Adrenal gland (tissue), 12 donors: ENCODE measurements around the gene TANC1. TPM values are rescaled to one million over a fixed set of nuclear protein-coding genes. Genes with fewer than 3 reads are reported as not detected.

Experiments
- DNase-seq, 7 donors: peaks; one replicate each; pipeline ENCODE4 v3.0.0-alpha.2; 2019 to 2020
- H3K27ac ChIP-seq, 5 donors: fragments of 200-600 bp; sonication (generic) in 4 of 5; 1 replicate in 3 of 5; 2 replicates in 2 of 5; pipeline versions ENCODE4 v1.5.1 to v1.8.0; 2016 to 2020; ENCODE audit warnings: mild to moderate bottlenecking in 1 of 5
- H3K27me3 ChIP-seq: fragments of 200-600 bp; 2 replicates; pipeline ENCODE4 v1.8.0; 2021
- H3K36me3 ChIP-seq, 2 donors: fragments of 200-600 bp; replicated peaks in 1 of 2; 1 replicate in 1 of 2; 2 replicates in 1 of 2; pipeline versions ENCODE4 v1.5.1 to v1.8.0; 2018 to 2022
- H3K4me1 ChIP-seq, 2 donors: fragments of 200-600 bp; replicated peaks in 1 of 2; 1 replicate in 1 of 2; 2 replicates in 1 of 2; pipeline versions ENCODE4 v1.5.1 to v1.8.0; 2018 to 2021
- H3K4me3 ChIP-seq, 4 donors: fragments of 200-600 bp; sonication (generic) in 3 of 4; one replicate each; pipeline ENCODE4 v1.5.1; 2016 to 2018
- H3K9me3 ChIP-seq, 3 donors: fragments of 200-600 bp; sonication (generic) in 1 of 3; replicated peaks in 1 of 3; 1 replicate in 2 of 3; 2 replicates in 1 of 3; pipeline versions ENCODE4 v1.5.1 to v1.8.0; 2016 to 2021
- CTCF ChIP-seq, 6 experiments: fragments of 450-650 bp in 4 of 6; fragments of 200-600 bp in 2 of 6; sonication (generic) in 1 of 6; IDR thresholded peaks; 1 replicate in 5 of 6; 2 replicates in 1 of 6; pipeline versions ENCODE4 v1.5.1 to v1.8.0; 2016 to 2021; ENCODE audit warnings: antibody characterized with exemption in 6 of 6, mild to moderate bottlenecking in 2 of 6, moderate library complexity in 1 of 6
- POLR2A ChIP-seq, 2 donors: fragments of 450-650 bp; IDR thresholded peaks; one replicate each; pipeline ENCODE4 v1.6.1; 2017; ENCODE audit warnings: antibody characterized with exemption in 2 of 2, mild to moderate bottlenecking in 2 of 2, moderate library complexity in 1 of 2
- WGBS, 4 donors: extraction: QIAGEN DNeasy Blood & Tissue Kit in 2 of 4; methylation state at CpG; one replicate each; pipeline versions ENCODE4 v1.1.5 to v1.1.7; 2013 to 2017; 5-methylcytosine and 5-hydroxymethylcytosine counted together
- intact Hi-C, 2 donors: fragments of 100-400 bp; cut with DNase I; formaldehyde crosslinking; loops; one replicate each; pipeline versions ENCODE4 v1.14.1 to v1.15.0; 2022 to 2023
- polyA plus RNA-seq, 3 donors: library from polyadenylated mRNA; stranded (reverse); fragments of 200-250 nt in 2 of 3; fragments of 350-450 nt in 1 of 3; fragmentation: Illumina TruSeq in 1 of 3; extraction: RNeasy Lipid Tissue Mini Kit (QIAGEN cat#74804) in 1 of 3; gene quantifications; one replicate each; pipeline ENCODE4 v1.2.3, GENCODE V29; 2013 to 2014
- total RNA-seq, 9 donors: library from RNA; depleted of rRNA in 4 of 9; stranded (reverse); fragments of >200 nt in 4 of 9; fragments of 120-200 nt in 1 of 9; fragmentation: NEBNext Ultra II Directional in 1 of 9; extraction: Animal tissue kit (Norgen Biotek cat#: 25700) in 1 of 9; gene quantifications; one replicate each; pipeline versions ENCODE4 v1.1.0 to v1.2.4, GENCODE V29; 2013 to 2023
- donor health status: healthy with polysubstance abuse.
- donor health status: Bipolar disorder and iron deficiency.
- donor health status: DM: yes; HTN: yes; CAD: no.
- donor health status: DM: no; HTN: no; CAD: no.
- donor health status: DM: no; HTN: no; CAD: no.
- donor health status: DM: yes; HTN: yes; CAD: no.

Gene TANC1
- total and polyA plus RNA-seq, 12 donors: 14.1 to 53.3 (median 24.8) TPM

GRCh38 chr2:158948964-158949699, 19.3 kb upstream of the TANC1 start:
- peaks cover 6 to 10% of the 10 kb centered on the region in 2 donors for H3K4me1 ChIP-seq
- 73 to 79% (median 77%) methylated on average over 6 of the region's 6 CpGs for WGBS, 4 donors
- no peak for TF ChIP-seq POLR2A (IDR thresholded peaks at IDR 0.05)
- TF ChIP-seq CTCF (IDR thresholded peaks at IDR 0.05): no peak
- DNase-seq: no peak
- no peak overlapping the region for H3K27ac ChIP-seq
- H3K9me3 ChIP-seq: no peaks in the 10 kb centered on the region
- no peak overlapping the region for H3K4me3 ChIP-seq
- H3K36me3 ChIP-seq: no peaks in the 10 kb centered on the region
- intact Hi-C loops: no loop called here
- no peaks in the 10 kb centered on the region for H3K27me3 ChIP-seq

GRCh38 chr2:158953454-158953853, 15.0 kb upstream of the TANC1 start:
- Histone ChIP-seq H3K27ac (peak overlapping the region in 1 of 5 donors; percentile 43), H3K4me3 (no peak overlapping the region), H3K36me3 (no peaks in the 10 kb centered on the region), H3K9me3 (no peaks in the 10 kb centered on the region), H3K4me1 (peaks cover 8 to 12% of the 10 kb centered on the region in 2 donors), H3K27me3 (no peaks in the 10 kb centered on the region)
- 44 to 60% (median 52%) methylated on average over 4 of the region's 4 CpGs for WGBS, 4 donors
- intact Hi-C loops: loop anchor here (10.0 kb wide), 1 partner anchor 49 kb away; no protein-coding TSS in a partner anchor
- no peak for DNase-seq
- TF ChIP-seq CTCF (IDR thresholded peaks at IDR 0.05): no peak
- no peak for TF ChIP-seq POLR2A (IDR thresholded peaks at IDR 0.05)

- peak; percentile 68 to 90 (median 82) for DNase-seq
- Histone ChIP-seq H3K9me3 (no peaks in the 10 kb centered on the region), H3K4me1 (peaks cover 8 to 12% of the 10 kb centered on the region in 2 donors), H3K36me3 (no peaks in the 10 kb centered on the region), H3K27me3 (no peaks in the 10 kb centered on the region), H3K27ac (peak overlapping the region in 3 of 5 donors; percentile 26 to 43 (median 43)), H3K4me3 (no peak overlapping the region)
- TF ChIP-seq CTCF (IDR thresholded peaks at IDR 0.05) (no peak), POLR2A (IDR thresholded peaks at IDR 0.05) (peak in 1 of 2 donors; percentile 8)
- WGBS, 4 donors: 16 to 26% (median 18%) methylated on average over 5 of the region's 5 CpGs
- intact Hi-C loops: loop anchor here (10.0 kb wide), 1 partner anchor 49 kb away; no protein-coding TSS in a partner anchor
Observed at GRCh38 chr2:158953926-158954763, 14.3 kb upstream of the TANC1 start.

- no peaks in the 10 kb centered on the region for H3K36me3 ChIP-seq
- no peak overlapping the region for H3K4me3 ChIP-seq
- peaks cover 8 to 12% of the 10 kb centered on the region in 2 donors for H3K4me1 ChIP-seq
- TF ChIP-seq POLR2A (IDR thresholded peaks at IDR 0.05): no peak
- intact Hi-C loops: loop anchor here (10.0 kb wide), 1 partner anchor 51 kb away; no protein-coding TSS in a partner anchor
- H3K27ac ChIP-seq: no peak overlapping the region
- H3K9me3 ChIP-seq: no peaks in the 10 kb centered on the region
- no peaks in the 10 kb centered on the region for H3K27me3 ChIP-seq
- 72 to 79% (median 73%) methylated on average over 2 of the region's 2 CpGs for WGBS, 4 donors
- DNase-seq: no peak
Observed at GRCh38 chr2:158955842-158956365, 12.5 kb upstream of the TANC1 start.
